NCI-H2196 (cell line): ENCODE measurements around the gene EGFL8.
"Not testable (repeated sequence)": the region's sequence is repeated elsewhere in the genome, so short reads cannot be mapped to it uniquely, and the experiment has no call there.

Experiments
- DNase-seq: peaks from one replicate; lab custom pipeline; 2025; ENCODE audit not compliant: unreplicated experiment; lab: John Stamatoyannopoulos, UW

The EGFL8 gene

GRCh38 chr6:32182555-32182981 is 18.2 kb downstream of the EGFL8 start:
- no peak for DNase-seq

DNA sequence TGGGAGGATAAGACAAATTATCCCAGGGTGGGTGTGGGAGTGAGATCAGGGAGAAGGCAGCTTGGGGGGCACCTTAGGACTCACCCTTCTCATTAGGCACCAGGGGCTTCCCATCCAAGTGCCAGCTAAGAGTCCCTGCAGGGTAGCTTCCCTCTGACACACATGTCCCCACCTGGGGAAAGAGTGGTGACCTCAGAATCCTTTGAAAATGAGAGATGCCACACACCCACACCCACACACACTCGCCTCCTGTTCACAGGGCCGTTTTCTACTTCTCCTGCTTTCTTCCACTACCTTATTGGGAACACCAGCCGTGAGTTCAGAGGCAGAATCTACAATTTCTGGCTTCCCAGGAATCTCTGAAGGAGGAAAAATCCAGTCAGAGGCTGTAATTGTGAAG is 18.6 kb downstream of the EGFL8 start:
- no peak for DNase-seq

DNA sequence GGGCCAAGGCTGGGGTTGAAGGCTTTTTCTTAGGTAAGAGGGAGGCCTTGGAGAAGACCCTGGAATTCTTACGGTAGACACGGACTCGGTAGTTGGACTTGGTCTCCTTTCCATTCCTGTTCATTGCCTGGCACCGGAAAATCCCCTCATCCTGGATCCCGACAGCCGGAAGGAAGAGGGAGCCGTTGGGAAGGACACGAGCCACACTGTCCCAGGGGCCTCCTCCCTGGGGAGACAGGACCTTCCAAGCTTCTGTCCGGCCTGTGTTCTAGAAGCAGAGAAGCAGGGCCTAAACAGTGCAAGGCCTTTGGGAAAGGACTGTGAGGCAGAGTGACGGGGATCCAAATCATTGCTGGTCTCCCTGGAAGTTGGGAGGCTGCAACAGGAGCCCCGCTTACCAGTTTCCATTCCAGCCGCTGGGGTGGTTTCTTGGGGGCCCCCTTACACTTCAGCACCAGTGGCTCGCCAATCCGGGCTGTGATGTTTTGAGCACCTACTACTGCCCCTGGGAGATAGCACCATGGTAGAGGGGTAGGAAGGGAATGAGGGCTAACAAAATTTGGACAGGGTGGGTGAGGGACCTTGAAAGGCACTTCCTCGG is 19.2 kb downstream of the EGFL8 start:
- no peak for DNase-seq

- no peak for DNase-seq
Observed at GRCh38 chr6:32184084-32184640, 19.8 kb downstream of the EGFL8 start, which contains the start of gene AGER. Gene AGER (minus strand): TSS chr6:32184253. CDS start chr6:32184222, 31 bp downstream.

- DNase-seq: peak; percentile 17
Observed at GRCh38 chr6:32185681-32186131, 21.3 kb downstream of the EGFL8 start.

DNA sequence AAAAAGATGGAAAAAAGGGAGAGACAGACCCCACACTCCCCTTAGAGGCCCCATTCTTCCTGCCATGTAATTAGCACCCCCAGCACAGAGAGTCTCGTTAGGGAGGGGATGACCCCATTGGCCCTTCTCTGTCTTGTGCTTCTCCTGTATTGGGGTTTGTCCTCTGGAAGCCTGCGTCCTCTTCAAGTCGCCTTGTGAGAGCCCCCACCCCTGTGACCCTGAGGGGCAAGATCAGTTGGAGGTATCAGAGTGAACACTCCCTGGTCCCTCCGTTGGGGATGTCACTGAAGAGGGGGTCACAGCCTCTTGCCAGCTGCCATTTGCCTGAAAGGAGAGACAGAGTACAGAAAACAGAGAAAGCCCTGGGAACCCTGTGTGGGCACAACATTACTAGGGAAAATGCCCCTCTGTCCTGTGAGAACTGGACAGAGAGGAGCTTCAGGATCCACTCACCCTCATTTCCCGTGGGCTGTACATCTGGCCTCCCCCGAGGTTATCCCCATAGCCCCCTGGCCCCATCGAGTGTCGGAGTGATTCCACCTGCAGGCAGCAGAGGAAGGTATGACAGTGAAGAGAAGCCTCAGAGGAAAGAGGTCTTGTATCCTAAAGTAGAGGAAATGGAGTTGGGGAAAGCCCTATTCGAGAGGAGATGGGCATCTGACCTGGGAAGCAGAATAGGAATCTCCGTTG is 21.9 kb downstream of the EGFL8 start:
- DNase-seq: not testable (repeated sequence)

DNA sequence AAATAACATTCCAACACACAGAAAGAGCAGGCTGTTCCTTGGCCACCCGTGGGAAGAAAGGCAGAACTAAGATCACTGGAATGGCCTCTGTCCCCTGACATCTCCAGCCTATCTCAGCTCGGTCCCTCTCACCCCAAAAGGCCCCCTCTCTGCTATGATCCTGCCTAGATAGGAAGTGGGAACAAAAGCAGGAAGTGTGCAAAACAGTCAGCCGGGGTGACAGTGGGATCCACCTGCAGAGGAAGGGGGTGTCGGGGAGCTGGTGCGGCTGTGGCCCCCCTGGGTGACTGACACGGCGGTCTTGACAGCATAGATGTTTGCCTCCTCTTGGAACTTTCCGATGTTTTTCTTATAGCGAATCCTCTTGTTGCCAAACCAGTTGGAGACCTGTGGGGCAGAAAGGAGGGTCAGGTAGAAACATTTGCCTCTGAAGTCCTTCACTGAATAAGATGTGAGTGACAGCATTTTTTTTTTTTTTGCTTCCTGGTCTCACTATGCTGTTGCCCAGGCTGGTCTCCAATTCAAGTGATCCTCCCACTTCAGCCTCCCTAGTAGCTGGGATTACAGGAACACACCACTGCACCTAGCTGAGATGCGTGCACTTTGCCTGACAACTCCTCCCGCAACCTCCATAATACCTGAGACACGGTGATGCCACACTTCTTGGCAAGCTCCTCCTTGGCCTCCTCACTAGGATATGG is 22.8 kb downstream of the EGFL8 start:
- no peak for DNase-seq

GRCh38 chr6:32187725-32188380 is 23.5 kb downstream of the EGFL8 start:
- DNase-seq: not testable (repeated sequence)

- no peak for DNase-seq
Observed at GRCh38 chr6:32188381-32189068, 24.1 kb downstream of the EGFL8 start.

GRCh38 chr6:32189069-32189741 is 24.8 kb downstream of the EGFL8 start:
- DNase-seq: no peak

DNA sequence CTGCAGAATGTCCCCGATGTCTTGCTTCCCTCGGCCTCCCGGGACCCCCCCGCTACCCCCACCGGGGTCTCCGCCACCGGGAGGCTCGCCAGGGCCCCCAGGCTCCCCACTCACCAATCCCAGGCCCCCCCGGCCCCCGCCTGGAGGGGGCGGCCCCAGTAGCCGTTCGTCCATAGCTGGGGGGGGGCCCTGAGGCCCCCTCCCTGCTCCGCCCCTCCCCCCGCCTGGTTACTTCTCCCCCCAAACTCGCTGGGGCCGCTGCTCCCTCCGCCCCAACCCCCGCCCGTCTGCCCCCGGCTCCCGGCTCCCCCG is 25.3 kb downstream of the EGFL8 start:
- no peak for DNase-seq

GRCh38 chr6:32190054-32190851 is 25.9 kb downstream of the EGFL8 start, which contains the start of gene PBX2:
Gene PBX2 (minus strand): TSS chr6:32190202. CDS start chr6:32189915, 287 bp downstream.
- DNase-seq: peak; percentile 70

DNA sequence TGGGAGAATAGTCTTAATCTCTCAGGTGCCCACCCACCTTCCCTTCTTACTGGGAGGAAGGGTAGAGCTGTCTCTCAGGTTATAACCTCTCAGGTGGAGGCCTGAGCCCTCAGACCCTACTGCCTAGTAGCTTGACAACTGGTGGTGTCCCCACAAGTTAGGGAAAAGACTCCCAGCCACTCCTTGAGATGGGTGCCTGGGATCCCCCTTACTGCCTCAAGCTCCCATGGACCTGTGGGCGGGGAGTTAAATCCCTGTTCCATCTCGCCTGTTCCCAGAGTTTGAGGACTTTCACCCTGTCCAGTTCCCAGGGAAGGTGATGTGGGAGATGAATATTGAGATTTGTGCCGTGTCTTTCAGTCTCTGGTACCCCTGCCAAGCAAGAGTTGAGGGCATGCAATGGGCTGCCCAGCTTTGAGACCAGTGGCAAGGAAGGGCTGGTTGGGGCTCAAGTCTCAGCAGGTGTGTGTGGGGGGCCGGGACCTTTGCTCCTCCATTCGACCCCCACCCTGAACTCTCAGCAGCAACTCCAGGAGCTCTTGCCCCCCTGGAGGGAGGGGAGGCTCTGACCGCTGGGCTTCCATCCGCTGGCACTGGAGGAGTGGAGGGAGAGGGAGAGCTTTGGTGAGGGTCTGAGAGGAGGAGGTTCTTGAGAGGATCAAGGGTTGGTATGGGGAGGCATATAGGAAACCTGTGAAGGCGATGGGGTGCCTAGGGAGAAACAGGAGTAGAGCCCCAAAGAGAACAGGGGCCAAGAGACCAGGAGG is 26.7 kb downstream of the EGFL8 start:
- no peak for DNase-seq

GRCh38 chr6:32191696-32192607 is 27.6 kb downstream of the EGFL8 start:
- no peak for DNase-seq

DNA sequence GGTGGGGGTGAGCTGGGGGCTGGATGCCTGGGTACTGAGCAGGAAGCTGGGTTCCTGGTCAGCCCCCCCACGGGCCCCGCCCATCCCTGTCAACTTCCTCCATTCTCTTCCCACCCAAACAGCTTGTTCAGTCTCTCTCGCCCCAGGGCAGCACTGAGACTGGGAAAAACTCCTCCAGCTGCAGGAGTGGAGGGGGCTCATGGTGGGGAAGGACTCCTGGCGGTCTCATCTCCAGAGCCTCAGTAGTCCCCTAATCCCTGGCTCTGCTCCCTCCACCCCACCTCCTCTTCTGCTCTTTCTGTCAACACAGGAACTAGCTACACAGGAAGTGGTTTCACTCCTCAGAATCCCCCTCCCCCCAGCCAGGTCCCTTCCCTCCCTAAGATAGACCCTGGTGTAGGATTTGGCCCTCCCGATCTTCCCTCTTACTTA is 28.2 kb downstream of the EGFL8 start, which contains the start of gene GPSM3:
Gene GPSM3 (minus strand): TSS at position 36 of the 432 bp plus-strand sequence. CDS start 130 bp downstream, outside the sequence.
- DNase-seq: no peak

GRCh38 chr6:32193096-32193495 is 28.7 kb downstream of the EGFL8 start:
- DNase-seq: not testable (repeated sequence)

GRCh38 chr6:32194388-32194787 is 30.0 kb downstream of the EGFL8 start:
- no peak for DNase-seq
